Stimulated activated CD8-positive, alpha-beta memory T cell treated with anti-CD3 and anti-CD28 coated beads, Interleukin-2, amount 100 ng/mL, for 1 hour (primary cell): ENCODE results near the gene DPH6.

Experiments
- DNase-seq, 2 donors: peaks; one replicate each; pipeline ENCODE4 v3.0.0-alpha.2; 2020; ENCODE audit warnings: low read depth in 2 of 2

Gene DPH6

GRCh38 chr15:35540885-35541284, 5.1 kb downstream of the DPH6 start:
- DNase-seq: no peak

DNA sequence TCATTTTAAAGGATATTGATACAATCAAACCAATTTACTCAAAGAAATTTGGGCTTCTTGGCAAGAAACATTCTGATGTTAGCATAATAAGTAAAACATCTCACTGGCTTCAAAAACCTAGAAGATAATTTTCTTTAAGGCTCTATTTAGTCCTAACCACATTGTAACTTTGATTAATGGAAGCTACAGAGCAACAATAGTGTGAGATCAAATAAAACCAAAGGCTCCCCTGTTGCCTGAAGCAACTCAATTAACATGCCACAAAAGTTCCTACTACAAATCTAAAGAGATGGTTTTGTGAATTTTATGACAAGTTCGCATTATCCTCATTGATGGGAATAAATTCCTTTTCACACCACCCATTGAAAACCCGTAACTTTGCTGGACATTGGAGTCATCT, 5.9 kb downstream of the DPH6 start:
- no peak for DNase-seq

DNA sequence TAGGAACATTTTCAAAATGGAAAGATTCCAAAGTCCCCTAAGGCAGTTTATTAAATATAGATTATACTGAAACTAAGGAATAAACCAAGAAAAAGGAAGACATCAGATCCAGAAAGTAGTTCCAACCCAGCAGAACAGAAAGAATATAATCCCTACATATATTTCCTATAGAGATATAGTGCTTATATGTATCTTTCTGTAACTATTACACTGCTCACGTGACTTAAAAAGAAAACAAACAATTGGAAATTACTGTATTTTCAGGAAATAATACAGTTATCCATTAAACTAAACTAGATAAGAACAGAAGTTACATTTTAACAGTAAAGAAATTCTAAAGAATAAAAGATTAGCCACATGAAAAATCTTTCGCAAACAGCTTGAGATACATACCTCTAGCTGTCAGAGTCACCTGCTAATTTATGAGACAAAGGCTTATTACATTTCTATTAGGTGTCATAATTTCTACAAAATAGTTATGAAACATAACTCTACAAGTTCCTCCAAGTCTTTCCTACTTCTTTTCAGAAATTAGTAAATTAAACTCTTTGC, 10.5 kb downstream of the DPH6 start:
- DNase-seq: no peak

GRCh38 chr15:35533130-35534110, 12.5 kb downstream of the DPH6 start:
- DNase-seq: no peak

DNA sequence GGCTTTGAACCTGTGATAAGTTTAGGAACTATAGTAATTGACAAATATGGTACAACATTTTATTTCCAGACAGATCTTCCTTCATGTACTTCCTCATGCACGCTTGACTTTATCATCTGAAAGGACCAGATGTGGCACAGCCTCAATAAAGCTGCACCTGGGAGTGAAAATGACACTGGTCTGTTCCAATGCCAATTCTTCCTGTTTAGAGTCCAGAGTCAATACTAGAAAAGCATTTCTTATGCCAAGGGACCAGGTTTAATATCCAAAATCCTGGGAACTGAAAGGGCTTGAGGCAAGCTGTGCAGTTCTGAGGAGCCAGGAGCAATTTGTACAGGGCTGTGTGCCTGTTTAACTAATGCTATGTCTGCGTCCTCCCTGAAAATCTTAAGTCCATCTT, 15.3 kb downstream of the DPH6 start:
- no peak for DNase-seq

DNA sequence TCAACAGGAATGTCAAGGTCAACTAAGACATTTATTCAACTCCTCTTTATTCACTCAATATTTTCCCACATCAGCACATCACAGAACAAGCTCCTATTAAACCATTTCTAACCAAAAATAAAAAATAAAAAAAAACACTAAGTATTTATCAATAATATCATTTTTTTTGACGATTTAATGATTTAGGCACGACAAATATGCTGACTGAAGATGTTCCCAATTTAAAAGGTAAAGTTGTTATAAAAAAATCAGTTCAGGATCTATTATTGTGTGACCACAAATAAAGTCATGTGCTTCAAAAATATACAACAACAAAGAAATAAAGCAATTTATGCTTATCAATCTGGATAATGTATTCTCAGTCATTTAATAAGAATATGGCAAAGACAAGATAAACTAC, 16.2 kb downstream of the DPH6 start:
- DNase-seq: no peak

DNA sequence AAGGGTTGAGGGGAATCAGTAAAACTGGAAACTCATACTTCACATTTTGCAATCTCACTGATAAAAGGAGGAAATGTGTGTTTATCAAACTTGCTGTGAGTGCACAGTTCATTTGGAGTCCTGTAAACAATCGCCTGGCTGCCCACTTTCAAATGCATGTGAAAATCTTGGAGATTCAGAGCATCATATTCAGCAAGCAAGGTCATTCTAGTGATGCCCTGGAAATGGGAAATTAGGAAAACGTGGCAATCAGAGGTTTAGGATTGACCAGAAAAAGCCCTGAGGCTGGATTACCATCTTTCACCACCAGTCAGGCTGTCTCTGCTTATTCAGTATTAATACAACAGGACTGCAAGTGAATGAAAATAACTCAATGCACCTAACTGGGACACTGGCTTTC, 23.9 kb downstream of the DPH6 start:
- DNase-seq: no peak

DNA sequence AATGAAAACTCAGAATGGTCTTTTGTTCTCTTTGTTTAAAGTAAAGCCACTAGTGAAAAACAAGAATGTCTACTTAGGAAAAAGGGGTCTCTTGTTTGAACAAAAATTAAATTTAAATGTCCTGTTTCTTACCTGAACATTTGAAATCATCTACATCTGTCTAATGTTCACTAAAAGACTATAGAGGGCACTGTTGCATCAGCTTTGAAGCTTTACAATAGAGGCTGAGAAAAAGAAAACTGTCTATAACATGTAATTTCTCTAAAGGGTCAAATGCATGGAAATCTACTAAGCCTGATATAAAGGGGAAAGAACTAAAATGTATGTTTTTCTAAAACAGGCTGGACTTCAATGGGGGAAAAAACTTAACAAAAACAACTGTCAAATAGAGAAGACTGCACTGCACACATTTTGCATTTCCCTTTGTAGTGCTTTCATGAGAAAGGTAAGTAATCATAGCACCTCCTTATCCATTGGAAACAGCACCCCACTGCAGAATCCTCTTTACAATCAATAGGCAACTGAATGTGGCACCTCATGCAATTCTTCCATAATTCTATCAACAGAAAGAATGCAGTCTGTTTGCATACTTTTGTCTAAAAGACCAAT, 26.3 kb downstream of the DPH6 start:
- DNase-seq: no peak

GRCh38 chr15:35519052-35519451, 26.9 kb downstream of the DPH6 start:
- DNase-seq: no peak

GRCh38 chr15:35514759-35515158, 31.2 kb downstream of the DPH6 start:
- no peak for DNase-seq

- no peak for DNase-seq
These were observed 37.9 kb downstream of the DPH6 start for GRCh38 chr15:35507932-35508638.

- no peak for DNase-seq
These were observed 39.6 kb downstream of the DPH6 start for GRCh38 chr15:35506272-35506870.

DNA sequence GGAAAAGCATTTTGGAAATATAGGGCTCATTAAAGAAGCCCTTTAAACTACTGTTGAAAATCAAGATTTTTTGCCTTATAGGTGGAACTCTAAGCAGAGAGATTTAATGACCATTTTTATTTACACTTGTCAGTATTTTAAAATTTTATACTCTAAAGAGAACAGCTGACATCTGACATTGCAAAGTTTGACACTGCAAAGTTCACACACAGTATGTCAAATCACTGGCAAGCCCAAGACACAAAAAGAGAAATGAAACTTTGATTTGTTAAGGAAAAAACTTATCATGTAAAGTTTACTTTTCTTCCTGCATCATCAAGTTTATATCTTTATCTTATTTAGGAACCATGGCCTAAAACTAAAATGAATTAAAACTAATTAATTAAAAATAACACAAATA, 40.2 kb downstream of the DPH6 start:
- no peak for DNase-seq

GRCh38 chr15:35505141-35505540, 40.8 kb downstream of the DPH6 start:
- DNase-seq: no peak

DNA sequence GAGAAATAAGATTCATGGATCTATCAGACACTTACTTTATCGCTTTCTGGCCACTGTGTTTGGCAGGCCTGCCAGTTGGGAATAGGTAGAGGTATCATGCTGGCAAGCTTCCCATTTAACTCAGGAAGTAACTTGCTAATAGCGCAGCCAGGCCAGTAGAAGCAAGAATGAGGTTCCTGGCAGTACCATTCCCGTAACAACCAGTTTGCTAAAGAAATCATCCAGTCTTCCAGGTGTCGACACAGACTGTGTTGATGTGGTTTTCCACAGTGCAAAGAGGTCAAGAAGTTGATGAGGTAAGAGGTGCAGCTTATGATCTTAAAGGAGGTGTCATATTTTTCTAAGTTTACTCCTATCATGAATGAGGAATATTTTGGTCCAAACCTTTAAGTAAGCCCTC, 46.2 kb downstream of the DPH6 start:
- DNase-seq: no peak

GRCh38 chr15:35496585-35496984, 49.4 kb downstream of the DPH6 start:
- DNase-seq: no peak

DNA sequence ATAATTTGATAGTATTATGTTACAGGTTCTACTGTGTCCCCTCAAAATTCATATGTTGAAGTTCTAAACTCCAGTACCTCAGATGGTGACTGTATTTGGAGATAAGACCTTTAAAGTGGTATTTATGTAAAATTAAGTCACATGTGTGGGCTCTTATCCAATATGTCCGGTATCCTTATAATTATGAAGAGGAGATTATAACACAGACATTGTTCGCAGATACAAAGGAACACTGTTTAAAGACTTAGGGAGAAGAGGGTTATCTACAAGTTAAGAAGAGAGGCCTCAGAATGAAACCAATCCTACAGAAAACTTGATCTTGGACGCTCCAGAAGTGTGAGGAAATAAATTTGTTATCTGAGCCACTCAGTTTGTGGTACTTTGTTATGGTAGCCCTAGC, 50.9 kb downstream of the DPH6 start:
- DNase-seq: no peak

DNA sequence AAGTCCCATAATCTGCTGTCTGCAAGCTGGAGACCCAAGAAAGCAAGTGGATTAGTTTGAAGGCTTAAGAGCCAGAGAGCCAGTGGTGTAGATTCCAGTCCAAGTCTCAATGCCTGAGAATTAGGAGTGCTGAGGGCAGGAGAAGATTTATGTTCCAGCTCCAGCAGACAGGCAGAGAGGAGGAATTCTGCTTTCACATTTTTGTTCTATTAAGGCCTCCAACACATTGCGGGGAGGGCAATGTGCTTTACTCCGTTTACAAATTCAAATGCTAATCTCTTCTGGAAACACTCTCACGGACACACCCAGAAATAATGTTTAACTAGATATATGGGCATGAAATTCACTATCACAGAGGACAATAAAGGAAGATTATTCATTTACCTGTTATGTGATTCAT, 54.0 kb downstream of the DPH6 start:
- no peak for DNase-seq

DNA sequence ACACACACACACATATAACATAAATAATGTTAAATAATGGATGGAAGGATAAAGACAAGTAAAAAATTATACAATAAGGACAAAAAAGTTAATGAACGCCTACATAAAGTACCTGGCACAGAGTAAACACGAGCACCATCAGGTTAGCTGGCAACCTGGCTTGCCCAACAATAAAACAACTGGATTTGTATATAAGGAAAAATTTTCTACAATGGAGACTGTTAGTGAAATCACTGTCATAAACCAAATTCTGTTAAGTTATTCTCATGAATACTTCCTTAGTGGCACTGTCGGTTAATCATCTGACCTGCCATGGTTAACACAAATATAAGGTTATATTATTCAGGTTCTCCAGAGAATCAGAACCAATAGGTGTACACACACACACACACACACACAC, 54.8 kb downstream of the DPH6 start:
- DNase-seq: no peak

GRCh38 chr15:35490511-35490910, 55.5 kb downstream of the DPH6 start:
- no peak for DNase-seq

DNA sequence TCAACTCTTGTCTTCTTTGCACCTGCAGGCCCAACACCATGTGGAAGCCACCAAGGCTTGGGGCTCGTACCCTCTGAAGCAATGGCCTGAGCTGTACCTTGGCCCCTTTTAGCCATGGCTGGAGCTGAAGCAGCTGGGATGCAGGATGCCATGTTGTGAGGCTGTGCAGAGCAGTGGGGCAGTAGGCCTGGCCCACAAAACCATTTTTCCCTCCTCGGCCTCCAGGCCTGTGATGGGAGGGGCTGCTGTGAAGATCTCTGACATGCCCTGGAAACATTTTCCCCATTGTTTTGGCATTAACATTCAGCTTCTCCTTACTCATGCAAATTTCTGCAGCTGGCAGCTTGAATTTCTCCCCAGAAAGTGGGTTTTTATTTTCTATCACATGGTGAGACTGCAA, 58.5 kb downstream of the DPH6 start:
- no peak for DNase-seq

DNA sequence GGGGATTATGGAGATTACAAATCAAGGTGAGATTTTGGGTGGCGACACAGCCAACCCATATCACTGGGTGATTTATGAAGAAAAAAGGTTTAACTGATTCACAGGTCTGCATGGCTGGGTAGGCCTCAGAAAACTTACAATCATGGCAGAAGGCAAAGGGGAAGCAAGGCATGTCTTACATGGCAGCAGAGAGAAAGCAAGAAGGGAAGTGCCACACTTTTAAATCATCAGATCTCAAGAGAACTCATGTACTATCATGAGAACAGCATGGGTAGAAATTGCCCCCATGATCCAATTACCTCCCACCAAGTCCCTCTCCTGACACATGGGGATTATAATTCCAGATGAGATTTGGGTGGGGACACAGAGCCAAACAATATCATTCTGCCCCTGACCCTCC, 59.7 kb downstream of the DPH6 start:
- no peak for DNase-seq
